Right lobe of liver (tissue), 4 donors: Measurements from ENCODE around the gene CTNNB1.

ENCODE experiments used
- CTCF ChIP-seq, 4 donors: fragments of 200-600 bp in 3 of 4; fragments of 450-650 bp in 1 of 4; IDR thresholded peaks; one replicate each; pipeline versions ENCODE4 v1.5.1 to v1.8.0; 2016 to 2022; ENCODE audit warnings: antibody characterized with exemption in 4 of 4, mild to moderate bottlenecking in 2 of 4
- POLR2A ChIP-seq: fragments of 450-650 bp; IDR thresholded peaks from one replicate; pipeline ENCODE4 v1.6.1; 2017; ENCODE audit warnings: antibody characterized with exemption, mild to moderate bottlenecking
- donor health status: DM: no; HTN: no; CAD: no.
- donor health status: DM: no; HTN: no; CAD: no.
- donor health status: DM: no; HTN: yes; CAD: no.

DNA sequence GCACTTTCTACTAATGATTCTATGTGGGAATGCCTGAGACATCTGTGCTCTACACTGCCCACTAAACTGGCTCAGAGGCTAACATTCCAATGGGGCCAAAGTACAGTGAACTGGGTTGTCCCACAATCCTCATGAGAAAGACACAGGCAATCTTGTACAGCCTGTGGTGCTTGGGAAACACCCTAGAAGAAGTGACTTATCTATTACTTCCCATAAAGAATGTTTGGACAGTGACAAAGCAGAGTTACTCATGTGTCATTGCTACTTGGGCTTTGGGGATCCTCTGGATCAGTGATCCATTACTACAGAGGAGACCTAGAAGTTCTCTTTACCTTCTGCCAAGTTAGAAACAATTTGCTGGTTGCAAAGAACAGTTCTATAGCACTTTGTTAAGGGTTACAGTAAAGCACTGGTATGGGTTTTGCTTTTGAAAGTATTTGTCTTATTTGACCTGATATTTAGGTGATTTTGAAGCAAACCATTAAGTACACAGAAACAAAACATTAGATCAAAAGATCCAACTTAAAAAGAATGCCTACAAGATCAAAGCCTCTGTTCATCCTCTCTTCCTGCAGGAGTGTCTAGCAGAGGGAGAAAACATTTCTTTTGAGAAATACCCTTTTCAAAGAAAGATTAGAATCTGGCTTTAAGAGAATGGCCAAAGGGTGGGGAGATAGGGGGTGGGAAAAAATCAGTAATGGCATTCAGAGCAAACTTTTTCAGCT is 75.8 kb downstream of the CTNNB1 start:
- TF ChIP-seq CTCF (IDR thresholded peaks at IDR 0.05) (no peak), POLR2A (no peak)
